Measurements from ENCODE around the gene RFT1.

Gene RFT1

DNA sequence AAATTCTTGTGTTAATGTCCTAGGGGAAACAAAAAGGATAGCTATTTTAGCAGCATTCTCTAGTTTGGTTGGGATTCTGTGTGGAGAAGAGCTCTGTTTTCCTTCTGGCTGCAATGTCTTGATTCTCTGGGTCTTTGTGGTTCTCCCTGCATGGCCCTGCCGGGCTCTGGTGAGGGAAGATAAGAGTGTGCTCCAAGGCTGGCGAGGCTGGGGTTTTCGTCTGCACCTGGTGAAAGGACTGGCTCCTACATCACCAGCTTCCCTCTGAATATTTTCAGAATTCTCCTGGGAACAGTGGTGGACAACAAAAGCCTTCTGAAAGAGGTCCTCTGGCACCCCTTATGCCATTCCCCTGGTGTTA is 46.3 kb downstream of the RFT1 start:
- DNase-seq, result no peak

GRCh38 chr3:53083521-53083920 is 46.7 kb downstream of the RFT1 start:
- no peak for DNase-seq

DNA sequence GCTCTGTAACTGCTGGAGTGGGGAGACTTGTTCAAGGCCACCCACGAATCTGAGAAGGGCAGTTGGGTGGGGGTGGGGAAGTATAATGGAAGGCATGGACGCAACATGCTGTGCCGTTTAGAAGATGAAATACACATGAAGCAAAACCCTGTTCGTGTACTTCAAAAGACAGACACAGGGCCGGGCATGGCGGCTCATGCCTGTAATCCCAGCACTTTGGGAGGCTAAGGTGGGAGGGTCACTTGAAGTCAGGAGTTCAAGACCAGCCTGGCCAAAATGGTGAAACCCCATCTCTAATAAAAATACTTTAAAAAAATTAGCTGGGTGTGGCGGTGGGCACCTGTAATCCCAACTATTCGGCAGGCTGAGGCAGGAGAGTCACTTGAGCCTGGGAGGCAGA is 47.5 kb downstream of the RFT1 start:
- DNase-seq, result no peak

DNA sequence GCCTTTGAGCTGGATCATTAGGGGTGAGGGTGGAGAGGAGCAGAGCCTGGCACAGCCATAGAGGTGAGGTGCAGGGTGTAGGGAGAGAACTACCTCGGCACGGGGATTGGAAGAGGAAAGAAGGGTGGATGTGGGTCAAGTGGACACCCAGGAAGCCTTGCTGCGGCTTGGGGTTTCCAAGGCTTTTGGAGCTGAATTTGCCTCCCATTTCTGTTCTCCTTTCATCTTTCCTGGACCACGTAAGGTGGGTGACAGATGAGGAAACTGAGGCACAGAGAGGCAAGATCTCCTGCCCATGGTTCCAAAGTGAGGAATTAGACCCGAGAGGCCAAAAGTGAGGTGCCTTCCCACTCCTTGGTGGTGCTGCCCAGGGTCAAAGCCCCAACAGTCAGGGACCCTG is 48.9 kb downstream of the RFT1 start:
- DNase-seq, result no peak

- no peak for DNase-seq
These were observed 49.5 kb downstream of the RFT1 start for GRCh38 chr3:53080612-53081205.

- DNase-seq, result no peak
These were observed 50.3 kb downstream of the RFT1 start for GRCh38 chr3:53079791-53080555.

DNA sequence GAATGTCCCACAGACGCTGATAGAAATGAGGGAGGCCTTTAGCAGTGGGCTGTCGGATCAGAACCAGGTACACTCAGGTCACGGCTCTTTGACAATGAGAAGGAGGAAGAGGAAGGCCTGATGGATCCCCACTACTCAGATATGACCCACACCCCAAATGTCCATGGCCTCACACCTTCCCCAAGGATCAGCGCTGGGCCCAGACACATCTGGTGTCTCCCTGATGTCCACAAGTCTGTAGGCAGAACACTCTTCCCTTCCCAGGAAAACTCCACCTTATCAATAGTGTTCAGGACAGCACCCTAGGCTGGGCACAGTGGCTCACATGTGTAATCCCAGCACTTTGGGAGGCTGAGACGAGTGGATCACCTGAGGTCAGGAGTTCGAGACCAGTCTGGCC is 51.1 kb downstream of the RFT1 start:
- no peak for DNase-seq

GRCh38 chr3:53078656-53079055 is 51.6 kb downstream of the RFT1 start:
- DNase-seq, result no peak

DNA sequence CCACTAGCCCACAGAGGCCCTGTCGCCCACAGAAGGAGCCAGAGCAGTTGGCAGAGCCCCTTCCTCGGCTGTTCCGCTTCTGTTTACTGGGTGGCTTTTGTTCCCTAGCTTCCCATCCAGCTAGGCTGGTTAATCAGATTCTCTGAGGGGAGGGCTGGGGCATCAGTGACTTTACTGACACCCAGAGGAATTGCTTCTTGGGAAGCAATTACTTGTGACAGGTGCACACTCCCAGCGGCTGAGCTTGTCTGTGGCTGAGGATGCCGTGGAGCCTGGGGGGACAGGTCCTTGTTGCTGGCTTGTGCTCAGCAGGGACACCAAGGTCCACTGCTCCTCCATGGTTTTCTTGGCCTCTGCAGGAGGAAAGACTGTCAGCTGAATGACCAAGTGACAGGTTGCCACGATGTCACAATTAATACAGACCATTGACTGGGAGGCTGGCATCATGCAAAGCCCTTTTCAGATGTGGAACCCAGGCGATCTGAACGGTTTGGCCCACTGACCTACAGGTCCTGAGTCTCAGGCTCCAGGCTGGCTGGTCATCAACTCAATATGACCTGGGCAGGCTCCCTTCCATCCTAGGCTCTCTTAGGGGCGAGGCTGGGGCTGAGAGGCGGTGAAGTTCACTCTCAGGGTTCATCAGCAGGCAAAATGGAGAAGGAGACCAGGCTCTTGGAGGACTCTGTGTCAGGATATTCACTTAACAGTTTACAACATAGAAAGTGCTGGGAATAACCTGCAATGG is 52.6 kb downstream of the RFT1 start:
- DNase-seq, result no peak

GRCh38 chr3:53075743-53076140 is 54.5 kb downstream of the RFT1 start:
- no peak for DNase-seq

DNA sequence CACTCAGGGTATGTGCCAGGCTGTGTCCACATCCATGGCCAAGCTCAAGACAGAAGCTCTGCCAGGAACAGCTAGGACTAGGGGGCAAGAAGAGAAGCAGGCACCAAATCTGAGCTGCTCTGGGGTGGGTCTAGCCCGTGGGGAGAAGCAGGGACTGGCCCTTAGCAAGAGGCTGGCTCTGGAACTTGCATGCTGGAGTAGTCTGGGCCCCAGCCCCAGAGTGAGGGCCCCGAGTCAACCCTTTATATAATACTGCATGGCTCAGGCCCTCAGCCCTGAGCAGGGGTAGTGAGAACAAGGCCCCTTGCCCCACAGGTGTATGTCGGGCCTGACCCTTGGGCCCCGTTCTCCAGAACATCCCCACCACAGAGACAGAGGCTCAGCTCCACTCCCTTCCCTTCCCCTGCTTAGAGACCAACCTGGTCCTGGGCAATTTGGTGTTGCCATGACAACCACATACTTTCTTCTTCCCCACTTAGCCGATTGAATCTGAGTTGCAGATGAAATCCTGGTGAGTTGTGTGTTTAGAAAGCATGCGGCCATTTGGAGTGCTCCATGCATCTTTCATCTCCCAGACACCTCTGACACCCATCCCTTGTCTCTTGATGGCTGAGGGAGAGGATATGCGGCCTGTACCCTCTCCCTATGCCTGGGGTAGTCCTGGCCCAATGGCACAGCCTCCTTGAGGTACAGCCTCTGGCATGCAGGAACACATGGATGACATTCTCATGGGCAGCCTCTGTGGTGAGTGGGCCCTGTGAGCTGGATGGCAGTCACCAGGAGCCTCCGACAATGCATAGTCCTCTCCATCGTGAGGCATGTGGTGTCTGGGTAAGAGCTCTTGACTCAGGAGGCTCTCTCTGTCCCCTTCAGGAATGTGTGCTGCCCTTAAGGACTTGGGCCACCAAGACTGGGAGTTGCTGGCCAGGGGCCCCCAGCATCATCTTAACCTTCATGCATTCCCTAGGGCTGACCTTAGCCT is 55.2 kb downstream of the RFT1 start:
- DNase-seq, result no peak

- no peak for DNase-seq
These were observed 55.9 kb downstream of the RFT1 start for GRCh38 chr3:53074366-53074696.

DNA sequence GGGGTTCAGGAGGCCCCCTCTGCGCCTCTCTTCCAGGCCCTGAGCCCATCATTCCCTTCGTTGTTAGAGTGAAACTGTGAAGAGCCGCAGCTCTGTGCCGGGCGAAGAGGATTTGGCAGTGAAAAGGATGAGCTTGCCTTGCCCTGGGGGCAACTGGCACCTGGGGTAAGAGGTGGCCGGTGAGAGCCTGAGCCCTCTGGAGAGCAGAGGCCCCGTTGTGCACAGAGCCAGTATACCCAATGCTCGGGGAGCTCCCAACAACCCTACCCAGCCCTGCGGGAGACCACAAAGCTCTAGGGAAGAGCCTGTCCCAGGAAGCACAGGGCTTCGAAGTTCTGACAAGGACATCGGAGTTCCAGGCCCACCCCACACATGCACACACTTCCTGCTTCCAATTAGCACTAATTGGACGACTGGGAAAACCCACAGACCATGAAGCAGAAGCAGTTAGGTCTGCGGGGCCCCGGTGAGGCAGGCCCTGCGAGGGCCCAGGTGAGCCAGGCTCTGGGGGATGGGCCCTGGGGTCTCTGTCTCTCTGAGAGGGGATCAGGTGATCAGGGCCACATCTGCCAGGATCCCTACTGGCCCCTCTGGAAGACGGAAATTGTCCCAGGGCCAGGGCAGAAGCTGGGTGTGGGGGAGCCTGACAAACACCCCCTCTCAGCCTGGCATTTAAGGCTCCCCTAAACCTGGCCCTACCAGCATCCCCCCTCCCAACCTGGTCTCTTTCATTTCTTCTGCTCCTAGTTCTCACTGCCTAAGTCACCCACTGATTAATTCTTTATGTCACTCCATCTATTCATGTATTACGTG is 56.5 kb downstream of the RFT1 start:
- DNase-seq, result no peak

DNA sequence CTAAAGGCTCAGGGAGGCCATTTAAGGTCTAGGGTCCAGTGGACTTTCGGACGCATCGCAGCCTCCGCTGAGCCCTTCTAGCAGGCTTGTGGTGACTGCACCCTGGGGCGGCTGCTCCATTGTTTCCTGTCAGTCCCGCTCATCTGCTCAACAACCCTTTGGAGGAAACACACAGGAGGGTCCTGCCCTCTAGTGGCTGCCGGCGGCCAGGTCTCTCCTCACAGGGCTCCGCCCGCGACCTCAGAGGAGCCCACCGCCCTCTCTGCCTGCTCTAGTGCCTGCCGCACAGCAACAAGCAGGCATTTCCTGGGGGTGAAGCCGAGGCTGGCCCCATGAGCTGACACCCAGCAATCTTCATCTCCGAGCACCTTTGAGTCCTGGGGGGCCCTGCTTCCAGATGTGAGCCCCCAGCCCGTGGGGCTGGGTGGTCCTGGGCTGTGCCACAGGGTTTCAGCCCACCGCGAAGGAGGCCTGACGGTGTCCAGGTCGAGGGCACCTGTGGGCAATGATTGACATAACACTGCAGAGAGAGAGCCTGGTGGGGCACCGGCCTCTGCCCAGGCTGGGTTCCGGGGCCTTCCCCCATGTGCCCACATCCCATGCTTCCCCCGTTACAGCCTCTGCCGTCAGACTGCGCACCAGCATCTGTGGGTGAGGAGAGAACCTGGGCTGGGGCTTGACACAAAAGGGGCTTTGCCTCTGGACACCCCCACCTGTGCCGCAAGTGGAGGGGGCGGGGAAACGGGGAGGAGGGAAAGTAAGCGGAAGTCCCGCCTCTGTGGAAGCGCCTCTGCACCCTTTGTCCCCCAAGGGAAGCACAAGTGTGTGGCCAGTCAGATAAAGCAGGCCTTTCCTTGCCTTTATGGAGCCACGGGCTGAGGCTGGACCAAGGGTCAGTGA is 57.3 kb downstream of the RFT1 start:
- peak; percentile 91 to 92 for DNase-seq

GRCh38 chr3:53071882-53072431 is 58.3 kb downstream of the RFT1 start:
- DNase-seq, result no peak

DNA sequence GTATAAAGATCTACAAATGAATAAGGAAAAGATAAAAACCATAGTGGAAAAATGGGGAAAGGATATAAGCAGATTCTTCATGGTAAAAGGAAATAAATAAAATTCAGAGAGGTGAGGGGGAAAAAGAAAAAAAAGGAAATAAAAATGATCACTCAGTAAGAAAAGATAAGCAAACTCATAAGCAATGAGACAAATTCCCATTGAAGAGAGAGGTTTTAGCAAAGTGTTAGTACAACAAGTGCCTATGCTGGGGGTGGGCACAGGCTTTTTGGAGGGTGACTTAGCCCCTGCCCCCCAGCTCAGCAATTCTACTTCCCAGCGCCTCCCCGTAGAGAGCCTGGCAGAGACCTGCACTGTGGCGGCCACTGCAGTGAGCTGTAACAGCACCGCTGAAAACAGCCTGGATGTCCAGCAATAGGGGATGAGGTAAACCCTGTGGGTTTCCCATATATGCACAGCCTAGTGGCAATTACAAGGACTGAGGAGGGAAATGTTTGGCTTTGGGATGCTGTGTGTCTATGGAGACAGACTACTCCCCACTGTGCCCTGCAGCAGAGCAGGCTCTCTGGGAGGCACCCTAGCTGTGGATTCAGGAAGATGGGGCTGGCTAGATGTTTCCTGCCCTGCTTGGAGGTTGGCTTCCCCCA is 60.7 kb downstream of the RFT1 start:
- DNase-seq, result no peak

- DNase-seq, result no peak
These were observed 62.1 kb downstream of the RFT1 start for GRCh38 chr3:53068176-53068575.

DNA sequence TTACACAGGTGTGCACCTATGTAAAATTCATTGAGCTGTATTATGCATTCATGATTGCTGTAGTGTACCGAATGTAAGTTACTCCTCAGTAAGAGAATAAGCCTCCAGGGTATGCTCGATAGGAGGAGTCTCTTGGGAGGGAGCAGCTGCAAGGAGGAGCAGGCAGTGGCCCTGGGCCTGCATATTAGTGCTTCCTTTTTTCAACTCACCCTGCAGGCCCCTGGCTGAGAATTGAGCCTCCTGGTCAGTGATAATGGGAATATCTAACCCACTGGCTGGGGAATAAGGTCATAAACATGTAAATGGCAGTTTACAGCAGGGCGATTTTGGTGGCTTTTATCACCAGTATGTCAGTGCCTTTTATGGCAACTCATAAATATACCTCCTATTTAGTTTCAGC is 62.7 kb downstream of the RFT1 start:
- DNase-seq, result no peak

GRCh38 chr3:53065841-53066480 is 64.3 kb downstream of the RFT1 start:
- DNase-seq, result no peak

GRCh38 chr3:53062905-53063304 is 67.3 kb downstream of the RFT1 start:
- no peak for DNase-seq

All from activated CD4-positive, alpha-beta T cell treated with anti-CD3 and anti-CD28 coated beads, Interleukin-2, amount 50 U/mL, for 48 hours (primary cell).